Measurements from ENCODE around the gene FRG2C.
"Not testable (repeated sequence)": the region's sequence is repeated elsewhere in the genome, so short reads cannot be mapped to it uniquely, and the experiment has no call there.

The FRG2C gene

GRCh38 chr3:75658411-75659107 is 5.6 kb upstream of the FRG2C start:
- H3K9me3 ChIP-seq (ENCODE audit: control insufficient read depth, insufficient read depth, low read length); H3K4me1 ChIP-seq (ENCODE audit: insufficient read depth, low read length); H3K36me3 ChIP-seq (ENCODE audit: insufficient read depth, low read length): not testable (repeated sequence)
- peak overlapping the region; percentile 86 for H3K9ac ChIP-seq (ENCODE audit: low read depth, low read length)

DNA sequence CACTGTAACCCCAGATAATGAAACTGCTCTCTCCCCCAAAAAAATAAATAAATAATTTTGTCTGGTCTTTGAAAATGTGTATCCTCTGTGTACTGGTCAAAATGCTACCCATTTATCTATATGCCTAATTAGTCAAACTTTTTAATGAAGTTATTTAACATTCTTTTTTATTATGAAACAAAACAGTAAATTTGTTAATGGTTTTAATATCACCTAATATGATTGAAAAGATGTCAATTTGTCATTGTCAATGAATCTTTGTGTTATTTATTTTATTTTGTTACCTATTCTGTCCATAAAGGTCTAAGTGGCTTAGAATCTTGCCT is 5.1 kb upstream of the FRG2C start:
- H3K4me1 ChIP-seq (ENCODE audit: insufficient read depth, low read length); H3K36me3 ChIP-seq (ENCODE audit: insufficient read depth, low read length); H3K9me3 ChIP-seq (ENCODE audit: control insufficient read depth, insufficient read depth, low read length): not testable (repeated sequence)
- H3K9ac ChIP-seq (ENCODE audit: low read depth, low read length) = peak overlapping the region; percentile 86; the same call in 1 of the 2 replicates

DNA sequence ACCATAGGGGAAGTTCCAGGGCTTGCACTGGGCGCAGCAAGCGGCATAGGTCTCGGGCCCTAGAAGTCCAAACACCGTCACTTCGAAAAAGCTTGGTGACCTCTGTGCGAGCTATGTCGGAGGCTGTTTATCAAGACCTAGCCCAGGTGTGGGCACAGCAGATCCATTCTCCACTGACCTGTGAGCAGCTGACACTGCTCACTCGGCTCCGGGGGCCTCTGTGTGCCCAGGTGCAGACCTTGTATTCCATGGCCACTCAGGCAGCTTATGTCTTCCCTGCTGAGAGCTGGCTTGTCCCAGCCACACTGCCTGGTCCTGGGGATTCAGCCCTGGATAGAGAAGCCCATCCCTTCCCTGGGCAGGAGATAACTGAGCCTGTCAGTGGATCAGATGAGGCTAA is 1.5 kb downstream of the FRG2C start:
- H3K9me3 ChIP-seq (ENCODE audit: control insufficient read depth, insufficient read depth, low read length); H3K9ac ChIP-seq (ENCODE audit: low read depth, low read length); H3K4me1 ChIP-seq (ENCODE audit: insufficient read depth, low read length); H3K36me3 ChIP-seq (ENCODE audit: insufficient read depth, low read length): not testable (repeated sequence)

DNA sequence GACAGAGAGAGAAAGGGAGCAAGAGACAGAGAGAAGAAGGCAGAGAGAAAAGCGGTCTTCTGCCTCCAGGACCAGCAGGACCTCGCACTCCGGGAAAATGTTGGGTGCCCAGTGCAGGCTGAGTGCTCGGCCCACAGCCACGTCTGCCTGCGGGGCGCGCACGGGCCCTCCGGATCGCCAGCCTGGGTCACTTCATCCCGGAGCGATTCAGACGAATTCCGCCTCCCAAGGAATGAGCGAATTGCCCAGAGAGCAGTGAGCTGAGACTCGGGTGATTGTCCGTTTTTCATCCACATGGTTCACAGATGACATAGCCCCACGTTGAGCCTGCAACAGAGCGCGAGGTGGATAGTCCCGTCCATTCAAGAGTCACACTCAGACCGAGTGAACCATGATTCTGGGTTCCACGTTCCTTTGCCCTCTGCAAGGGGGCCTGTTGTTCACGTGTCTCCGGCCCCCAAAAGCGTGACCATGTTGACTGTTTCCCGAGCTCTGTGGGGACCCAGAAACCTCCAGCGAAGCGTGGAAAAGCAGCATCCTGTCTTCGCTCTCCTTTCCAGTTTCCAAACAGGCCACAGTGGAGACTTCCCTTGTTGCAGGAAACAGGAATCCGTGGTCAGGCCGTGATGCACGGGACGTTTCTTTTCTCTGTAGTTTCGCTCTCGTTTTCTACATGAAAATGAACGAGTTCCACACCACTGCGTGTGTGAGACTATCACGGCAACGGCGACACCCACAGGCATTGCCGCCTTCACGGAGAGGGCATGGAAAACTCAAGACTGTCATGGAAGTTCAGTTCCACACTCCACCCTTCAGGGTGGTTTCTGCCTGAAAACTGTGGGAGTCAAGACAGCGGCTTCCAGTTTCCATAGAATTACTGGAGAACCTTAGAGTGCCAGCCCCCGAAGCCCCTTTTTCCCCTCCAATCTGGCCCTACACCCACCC is 3.9 kb downstream of the FRG2C start:
- peak overlapping the region; percentile 46; the same call in 1 of the 2 replicates for H3K9ac ChIP-seq (ENCODE audit: low read depth, low read length)
- H3K9me3 ChIP-seq (ENCODE audit: control insufficient read depth, insufficient read depth, low read length); H3K4me1 ChIP-seq (ENCODE audit: insufficient read depth, low read length); H3K36me3 ChIP-seq (ENCODE audit: insufficient read depth, low read length): not testable (repeated sequence)

GRCh38 chr3:75668759-75669347 is 4.7 kb downstream of the FRG2C start:
- H3K9me3 ChIP-seq (ENCODE audit: control insufficient read depth, insufficient read depth, low read length); H3K4me1 ChIP-seq (ENCODE audit: insufficient read depth, low read length); H3K36me3 ChIP-seq (ENCODE audit: insufficient read depth, low read length): not testable (repeated sequence)
- peak overlapping the region; percentile 77; the same call in 1 of the 2 replicates for H3K9ac ChIP-seq (ENCODE audit: low read depth, low read length)

DNA sequence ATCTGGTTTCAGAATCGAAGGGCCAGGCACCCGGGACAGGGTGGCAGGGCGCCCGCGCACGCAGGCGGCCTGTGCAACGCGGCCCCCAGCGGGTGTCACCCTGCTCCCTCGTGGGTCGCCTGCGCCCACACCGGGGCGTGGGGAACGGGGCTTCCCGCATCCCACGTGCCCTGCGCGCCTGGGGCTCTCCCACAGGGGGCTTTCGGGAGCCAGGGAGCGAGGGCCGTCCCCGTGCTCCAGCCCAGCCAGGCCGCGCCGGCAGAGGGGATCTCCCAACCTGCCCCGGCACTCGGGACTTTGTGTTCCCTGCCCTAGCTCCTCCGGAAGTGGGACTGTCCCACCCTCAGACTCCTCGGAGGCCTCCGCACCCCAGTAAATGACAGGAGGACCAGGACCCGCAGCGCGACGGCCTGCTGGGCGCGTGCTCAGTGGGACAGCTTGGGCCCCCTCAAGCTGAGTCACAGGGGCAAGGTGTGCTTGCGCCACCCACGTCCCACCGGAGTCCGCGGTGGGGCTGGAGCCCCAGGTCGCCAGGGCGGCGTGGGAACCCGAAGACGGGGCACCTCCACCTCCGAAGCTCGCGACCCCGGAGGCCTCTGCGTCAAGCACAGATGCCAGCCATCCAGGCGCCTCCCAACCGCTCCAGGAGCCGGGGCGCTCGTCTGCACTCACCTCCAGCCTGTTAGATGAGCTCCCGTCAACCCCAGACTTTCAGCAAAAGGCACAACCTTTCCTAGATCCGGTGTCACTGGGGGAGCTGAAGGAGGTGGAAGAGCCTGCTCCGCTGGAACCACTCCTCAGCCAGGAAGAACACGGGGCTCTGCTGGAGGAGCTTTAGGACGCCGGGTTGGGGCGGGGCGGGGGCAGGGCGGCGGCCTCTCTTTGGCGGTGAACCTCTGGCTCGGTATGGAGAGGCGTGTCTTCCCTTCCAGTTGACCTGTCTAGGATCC is 5.5 kb downstream of the FRG2C start:
- peak overlapping the region; percentile 77 for H3K9ac ChIP-seq (ENCODE audit: low read depth, low read length)
- H3K4me1 ChIP-seq (ENCODE audit: insufficient read depth, low read length); H3K36me3 ChIP-seq (ENCODE audit: insufficient read depth, low read length); H3K9me3 ChIP-seq (ENCODE audit: control insufficient read depth, insufficient read depth, low read length): not testable (repeated sequence)

- H3K36me3 ChIP-seq (ENCODE audit: insufficient read depth, low read length); H3K9me3 ChIP-seq (ENCODE audit: control insufficient read depth, insufficient read depth, low read length); H3K4me1 ChIP-seq (ENCODE audit: insufficient read depth, low read length): not testable (repeated sequence)
- peak overlapping the region; percentile 77 for H3K9ac ChIP-seq (ENCODE audit: low read depth, low read length)
Observed at GRCh38 chr3:75670298-75671286, 6.5 kb downstream of the FRG2C start.

- peak overlapping the region; percentile 77 for H3K9ac ChIP-seq (ENCODE audit: low read depth, low read length)
- H3K36me3 ChIP-seq (ENCODE audit: insufficient read depth, low read length); H3K4me1 ChIP-seq (ENCODE audit: insufficient read depth, low read length); H3K9me3 ChIP-seq (ENCODE audit: control insufficient read depth, insufficient read depth, low read length): not testable (repeated sequence)
Observed at GRCh38 chr3:75671287-75672139, 7.4 kb downstream of the FRG2C start.

DNA sequence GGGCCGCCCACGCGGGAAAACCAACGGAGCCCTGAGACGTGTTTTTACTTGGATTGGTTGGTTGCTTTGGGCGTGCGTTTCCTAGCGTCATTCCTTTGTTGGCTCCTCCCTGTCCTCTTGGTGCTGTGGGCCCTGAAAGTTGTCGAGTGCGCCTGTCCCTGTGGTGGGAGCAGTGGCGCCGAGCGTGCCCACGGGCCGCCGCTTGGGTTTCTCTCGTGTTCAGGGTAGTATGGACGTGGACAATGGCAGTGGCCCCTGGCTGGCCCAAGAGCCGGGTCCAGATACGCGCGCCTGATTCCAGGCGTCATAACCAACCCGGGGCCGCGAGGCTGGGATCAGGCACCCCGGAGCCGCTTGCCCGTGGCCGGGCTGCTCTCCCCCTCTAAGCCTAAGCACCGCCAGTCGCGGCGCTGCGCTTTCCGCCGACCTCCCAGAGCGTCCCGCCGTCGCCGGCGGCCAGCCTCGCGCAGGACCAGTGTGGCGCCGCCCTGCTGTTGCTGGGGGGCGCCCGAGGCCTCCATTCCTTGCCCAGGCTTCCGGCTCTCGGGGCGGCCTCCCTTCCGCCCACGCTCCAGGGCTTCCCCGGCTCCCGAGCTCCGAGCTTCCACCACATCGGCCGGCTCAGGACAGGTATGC is 8.1 kb downstream of the FRG2C start:
- H3K9ac ChIP-seq (ENCODE audit: low read depth, low read length) = peak overlapping the region; percentile 77
- H3K9me3 ChIP-seq (ENCODE audit: control insufficient read depth, insufficient read depth, low read length); H3K36me3 ChIP-seq (ENCODE audit: insufficient read depth, low read length); H3K4me1 ChIP-seq (ENCODE audit: insufficient read depth, low read length): not testable (repeated sequence)

- H3K9me3 ChIP-seq (ENCODE audit: control insufficient read depth, insufficient read depth, low read length); H3K4me1 ChIP-seq (ENCODE audit: insufficient read depth, low read length); H3K36me3 ChIP-seq (ENCODE audit: insufficient read depth, low read length); H3K9ac ChIP-seq (ENCODE audit: low read depth, low read length): not testable (repeated sequence)
Observed at GRCh38 chr3:75683965-75684364, 19.8 kb downstream of the FRG2C start.

DNA sequence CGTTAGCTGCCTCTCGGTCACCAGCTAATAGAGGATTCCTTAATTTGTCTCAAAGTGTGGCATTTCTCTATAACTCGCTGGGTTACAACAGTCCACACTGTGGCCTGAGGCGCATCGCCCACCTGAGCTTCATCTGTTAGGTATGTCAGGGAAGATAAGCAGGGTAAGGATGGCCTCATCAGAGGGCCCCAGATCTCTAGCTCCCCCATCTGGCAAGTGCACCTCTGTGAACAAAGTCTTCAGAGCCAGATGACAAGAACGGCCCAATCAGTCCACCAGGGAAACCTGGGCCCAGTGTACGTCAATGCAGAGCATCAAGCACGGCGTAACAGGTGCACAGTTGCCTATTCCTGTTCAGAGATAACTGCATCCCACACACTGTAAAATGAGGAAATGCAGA is 23.2 kb downstream of the FRG2C start:
- H3K9me3 ChIP-seq (ENCODE audit: control insufficient read depth, insufficient read depth, low read length) = no peaks in the 10 kb centered on the region
- H3K9ac ChIP-seq (ENCODE audit: low read depth, low read length) = no peak overlapping the region
- H3K36me3 ChIP-seq (ENCODE audit: insufficient read depth, low read length) = no peaks in the 10 kb centered on the region
- no peaks in the 10 kb centered on the region for H3K4me1 ChIP-seq (ENCODE audit: insufficient read depth, low read length)

GRCh38 chr3:75692061-75692460 is 27.9 kb downstream of the FRG2C start:
- no peaks in the 10 kb centered on the region for H3K4me1 ChIP-seq (ENCODE audit: insufficient read depth, low read length)
- no peak overlapping the region for H3K9ac ChIP-seq (ENCODE audit: low read depth, low read length)
- no peaks in the 10 kb centered on the region for H3K9me3 ChIP-seq (ENCODE audit: control insufficient read depth, insufficient read depth, low read length)
- H3K36me3 ChIP-seq (ENCODE audit: insufficient read depth, low read length) = no peaks in the 10 kb centered on the region

All from ES-I3 (cell line).